HG03280 (cell line): ENCODE data around the gene PTPRD.

ENCODE experiments used
- ATAC-seq: cut with Tn5 transposase; IDR thresholded peaks from one replicate; pipeline ENCODE4 v1.9.1; 2021; ENCODE audit warnings: mild to moderate bottlenecking, moderate library complexity; ENCODE audit not compliant: unreplicated experiment

Gene PTPRD

DNA sequence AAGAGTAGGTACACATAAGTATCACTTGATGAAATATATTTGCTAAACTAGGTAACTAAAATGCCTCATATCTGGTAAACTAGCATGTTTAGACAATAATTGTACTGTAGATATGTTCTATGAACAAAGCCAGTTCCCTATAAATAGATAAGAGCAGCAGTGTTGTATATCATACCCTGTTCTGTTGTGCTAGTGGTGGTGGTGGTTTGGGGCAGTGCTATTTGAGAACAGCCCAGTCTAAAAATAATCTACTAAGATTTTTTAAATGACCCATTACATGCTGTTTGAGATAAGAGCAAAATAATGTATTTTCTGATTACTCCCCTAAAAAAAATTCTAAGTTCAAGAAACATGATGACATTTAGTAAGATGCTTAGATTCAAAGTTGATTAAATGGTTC is 1984.0 kb downstream of the PTPRD start:
- ATAC-seq = no peak

DNA sequence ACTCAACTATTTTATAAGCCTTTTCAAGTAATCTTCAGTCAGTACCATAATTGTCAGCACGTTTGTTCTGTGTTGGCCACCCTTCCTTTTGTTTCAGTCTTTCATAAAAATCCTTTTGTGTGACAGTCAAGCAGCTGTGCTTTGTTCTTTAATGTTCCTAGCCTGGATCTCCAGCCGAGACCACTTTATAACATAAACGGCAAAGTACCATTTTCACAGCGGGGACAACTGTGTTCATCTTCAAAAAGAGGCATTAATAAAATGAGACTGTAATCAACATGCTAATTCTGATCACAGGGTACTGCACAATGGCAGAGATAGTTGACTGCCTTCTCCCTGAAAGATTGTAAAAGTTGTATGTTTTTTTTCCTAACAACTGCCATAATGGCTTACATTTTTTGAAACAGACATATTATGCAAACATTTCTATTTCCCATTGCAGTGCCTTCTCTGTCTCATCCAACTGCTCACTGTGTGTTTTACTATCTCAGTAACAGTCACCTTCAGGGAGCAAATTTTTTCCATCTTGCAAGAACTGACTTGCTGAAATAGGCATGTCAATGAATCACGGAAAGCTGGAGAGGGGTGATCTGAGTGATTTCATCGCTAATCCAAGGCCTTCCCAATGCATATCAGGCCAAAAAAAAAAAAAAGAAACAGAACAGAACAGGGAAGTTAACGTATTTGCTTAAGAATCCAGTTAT is 1984.7 kb downstream of the PTPRD start:
- no peak for ATAC-seq

DNA sequence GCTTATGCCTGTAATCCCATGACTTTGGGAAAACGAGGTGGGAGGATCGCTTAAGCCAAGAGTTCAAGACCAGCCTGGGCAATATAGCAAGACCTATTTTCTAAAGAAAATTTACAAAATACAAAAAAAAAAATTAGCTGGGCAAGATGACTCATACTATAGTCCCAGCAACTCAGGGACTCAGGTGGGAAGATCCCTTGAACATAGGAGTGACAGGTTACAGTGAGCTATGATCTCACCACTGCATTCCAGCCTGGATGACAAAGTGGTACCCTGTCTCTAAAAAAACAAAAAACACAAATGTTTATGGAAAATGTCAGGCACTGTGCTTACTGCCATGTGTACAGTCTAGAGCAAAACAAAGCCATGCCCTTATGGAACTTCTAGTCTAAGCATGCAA is 1989.9 kb downstream of the PTPRD start:
- ATAC-seq = no peak

DNA sequence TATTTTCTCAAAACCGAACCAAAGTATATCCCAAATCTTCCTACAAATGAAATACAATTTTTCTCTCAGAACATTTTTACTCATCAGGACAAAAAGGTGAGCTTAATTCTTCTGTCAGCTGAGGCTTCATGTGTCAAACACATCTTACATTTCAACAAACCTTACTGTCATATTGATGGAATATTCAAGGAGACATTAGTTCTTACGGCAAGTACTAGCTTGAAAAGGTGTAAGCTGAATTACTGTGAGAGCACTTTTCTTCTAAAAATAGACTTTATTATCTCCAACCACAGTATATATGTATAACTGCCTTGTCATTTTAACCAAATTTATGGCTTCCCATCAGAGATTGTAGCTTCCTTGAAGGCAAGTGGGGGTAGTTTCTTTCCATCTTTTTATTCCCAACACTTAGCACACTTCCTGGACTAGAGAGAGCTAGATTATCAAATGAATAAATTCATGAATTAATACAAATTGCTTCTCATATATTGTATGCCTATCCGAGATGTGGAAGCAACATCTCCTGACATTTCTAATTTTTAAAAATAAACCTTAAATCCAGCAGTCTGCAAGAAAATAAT is 1990.5 kb downstream of the PTPRD start:
- ATAC-seq = no peak

DNA sequence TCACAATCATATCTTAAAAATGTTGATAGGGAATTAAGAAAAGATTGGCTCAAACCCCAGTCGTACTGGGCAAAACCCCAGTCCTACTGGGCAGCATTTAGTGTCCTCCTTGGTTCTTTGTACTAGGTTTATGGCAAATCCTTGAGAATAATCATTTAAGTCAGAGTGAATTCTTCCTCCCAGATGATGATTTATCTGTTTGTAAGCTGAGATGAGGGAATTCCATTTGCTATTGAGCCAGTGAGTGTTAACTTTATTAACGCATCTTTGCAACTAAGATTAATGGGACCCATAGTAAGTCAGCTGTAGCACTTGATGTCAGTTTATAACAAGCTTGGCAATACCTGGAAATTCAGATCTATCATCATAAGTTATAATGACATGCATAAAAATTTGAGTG is 1991.4 kb downstream of the PTPRD start:
- no peak for ATAC-seq

DNA sequence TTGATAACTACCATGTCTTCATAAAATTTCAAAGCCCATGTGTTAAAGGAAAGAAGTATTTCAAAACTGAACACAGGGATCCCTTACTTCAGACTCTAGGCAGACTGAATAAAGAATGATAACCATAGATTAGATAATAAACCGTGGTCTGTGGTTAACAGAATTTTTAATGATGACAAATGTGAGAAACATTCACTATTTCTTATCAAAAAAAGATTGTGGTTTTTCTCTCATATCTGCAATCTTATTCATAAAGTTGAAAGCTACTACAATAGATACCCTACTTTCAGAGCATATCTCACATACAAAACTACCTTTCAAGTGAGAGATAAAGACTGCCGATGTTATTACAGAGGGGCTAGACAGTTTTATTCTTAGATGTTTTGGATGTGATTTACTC is 1996.4 kb downstream of the PTPRD start:
- ATAC-seq = no peak

DNA sequence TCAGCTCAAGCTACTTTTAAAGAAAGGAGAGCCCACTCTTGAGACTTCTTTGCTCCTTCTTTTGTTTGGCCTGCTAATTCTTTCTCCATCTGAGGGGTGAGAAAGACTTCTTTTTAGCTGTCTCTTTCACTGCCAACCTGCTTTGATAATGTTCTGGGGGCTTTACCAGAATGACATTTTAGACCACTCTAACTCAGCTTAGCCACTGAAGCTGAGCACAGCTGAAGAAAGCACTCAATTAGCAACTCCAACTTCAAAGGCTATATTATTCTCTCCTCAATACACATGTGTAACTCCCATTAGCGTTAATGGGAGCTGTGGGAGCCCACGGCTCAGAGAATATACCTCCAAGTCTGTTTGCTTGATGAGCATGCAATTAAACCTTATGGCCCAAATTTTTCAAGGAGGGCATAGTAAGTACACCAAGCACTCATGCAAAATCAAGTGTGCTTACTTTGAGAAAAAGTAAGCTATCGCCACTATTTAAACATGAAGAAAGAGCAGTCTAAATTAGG is 1997.8 kb downstream of the PTPRD start:
- no peak for ATAC-seq

DNA sequence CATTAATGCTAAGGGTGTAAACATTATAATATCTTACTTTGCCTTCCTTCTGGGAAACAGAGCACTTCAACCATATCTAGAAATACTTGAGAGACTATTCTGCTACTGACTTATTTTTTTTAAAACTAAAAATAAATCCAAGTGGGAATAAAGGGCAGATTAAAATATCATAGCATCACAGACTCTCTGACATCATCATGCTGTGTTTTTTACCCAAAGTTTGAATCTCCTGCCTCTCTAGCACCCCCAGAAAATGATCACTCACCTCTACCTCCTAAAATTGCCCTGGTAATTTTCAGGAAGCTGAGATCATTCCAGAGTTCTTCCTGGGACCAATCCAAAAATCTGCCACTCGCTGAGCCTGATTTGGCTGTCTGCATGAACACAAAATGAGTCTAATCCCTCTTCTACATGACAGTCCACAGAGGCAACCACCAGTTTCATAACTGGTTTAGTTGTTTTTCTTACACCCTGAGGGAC is 1999.4 kb downstream of the PTPRD start:
- no peak for ATAC-seq

DNA sequence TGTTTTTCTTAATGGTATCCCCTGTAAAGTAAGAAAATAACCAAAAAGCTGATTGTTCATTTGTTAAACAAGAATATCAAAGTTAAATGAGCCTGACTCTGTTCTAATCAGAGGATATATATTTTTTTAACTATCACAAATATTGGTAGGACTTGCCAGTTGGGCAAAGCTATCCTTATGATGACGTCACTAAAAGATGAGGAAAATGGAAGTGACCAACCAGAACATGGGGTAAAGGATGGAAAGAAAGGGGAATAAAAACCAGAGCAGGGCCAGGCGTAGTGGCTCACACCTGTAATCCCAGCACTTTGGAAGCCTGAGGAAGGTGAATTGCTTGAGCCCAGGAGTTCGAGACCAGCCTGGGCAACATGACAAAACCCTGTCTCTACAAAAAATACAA is 2001.6 kb downstream of the PTPRD start:
- ATAC-seq = no peak

DNA sequence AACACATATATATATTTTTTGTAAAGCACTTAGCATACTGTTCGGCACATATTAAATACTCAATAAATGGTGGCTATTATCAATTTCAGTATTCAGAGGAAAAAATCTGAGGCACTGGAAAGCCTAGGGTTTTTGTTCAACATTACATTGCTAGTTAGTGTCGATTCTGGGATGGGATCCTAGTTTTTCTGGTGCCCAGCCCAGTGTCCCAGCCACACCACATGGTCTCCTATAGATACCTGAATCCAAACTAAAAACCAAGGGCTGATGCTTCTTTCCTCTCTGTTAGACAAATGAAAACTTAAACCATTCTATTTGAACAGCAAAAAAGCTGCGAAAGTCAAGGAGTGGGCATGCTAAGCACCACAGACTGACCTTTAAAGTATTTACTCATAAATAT is 2002.5 kb downstream of the PTPRD start:
- no peak for ATAC-seq

DNA sequence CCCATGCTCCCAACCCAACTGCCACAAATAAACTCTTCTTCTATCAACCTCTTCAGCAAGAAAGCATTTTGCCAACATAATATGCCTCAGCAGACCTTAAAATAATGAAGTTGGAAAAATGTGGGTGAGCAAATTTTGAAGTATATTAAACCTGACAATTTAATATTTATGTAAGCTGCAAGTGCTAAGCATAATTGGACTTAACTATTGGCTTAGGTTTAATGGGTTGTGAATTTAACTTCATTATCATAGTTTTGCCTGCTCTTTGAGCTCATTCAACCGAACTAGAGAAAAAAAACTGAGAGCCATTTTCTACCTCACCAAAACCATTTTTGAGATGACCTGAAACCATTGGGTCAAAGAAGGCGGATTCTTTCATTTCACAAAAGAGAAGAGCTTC is 2007.7 kb downstream of the PTPRD start:
- no peak for ATAC-seq

DNA sequence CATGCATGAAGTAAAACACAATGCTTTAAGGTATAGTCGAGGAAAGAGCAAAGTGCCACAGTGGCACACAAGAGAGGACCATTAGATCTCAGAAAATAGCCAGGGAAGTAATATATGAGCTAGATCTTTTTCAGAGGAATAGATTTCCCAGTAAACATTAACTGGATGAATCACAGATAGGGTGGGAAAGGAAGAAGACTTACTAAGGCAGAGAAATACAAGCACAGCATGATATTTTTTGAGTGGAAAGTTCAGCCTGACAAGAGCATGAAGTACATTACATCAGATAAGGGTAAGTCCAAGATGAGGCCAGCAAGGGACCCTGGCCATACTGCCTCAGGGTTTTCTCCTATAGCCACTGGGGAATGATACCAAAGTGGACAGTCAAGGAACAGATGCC is 2008.6 kb downstream of the PTPRD start:
- no peak for ATAC-seq

DNA sequence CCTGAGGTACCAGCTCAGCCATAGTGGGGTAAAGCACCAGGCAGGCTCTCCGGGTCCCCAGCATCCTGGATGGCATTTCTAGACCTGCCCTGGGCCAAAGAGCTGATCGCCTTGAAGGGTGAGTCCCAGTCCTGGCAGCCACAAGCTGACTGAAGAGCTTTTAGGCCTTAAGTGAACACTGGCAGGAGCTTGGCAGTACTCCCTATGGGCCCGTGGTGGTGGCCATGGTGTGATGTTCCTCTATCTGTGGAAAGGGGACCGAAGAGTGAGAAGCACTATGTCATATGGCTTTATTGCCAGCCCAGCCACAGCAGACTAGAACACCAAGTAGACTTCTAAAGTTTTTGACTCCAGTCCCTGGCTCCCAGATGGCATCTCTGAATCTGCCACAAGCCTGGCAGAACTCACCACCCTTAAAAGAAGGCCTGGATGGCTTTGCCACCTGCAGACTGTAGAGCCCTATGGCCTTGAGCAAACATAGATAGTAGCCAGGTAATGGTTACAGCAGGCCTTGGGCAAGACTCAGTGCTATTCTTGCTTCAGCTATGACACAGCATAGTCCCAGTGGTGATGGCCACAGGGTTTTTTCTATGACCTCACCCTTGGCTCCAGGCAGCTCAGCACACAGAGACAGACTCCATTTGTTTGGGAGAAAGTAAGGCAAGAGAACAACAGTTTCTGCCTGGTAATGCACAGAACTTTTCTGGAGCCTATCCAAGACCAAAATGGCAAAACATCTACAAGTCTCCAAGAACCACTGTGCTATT is 2011.7 kb downstream of the PTPRD start:
- no peak for ATAC-seq

DNA sequence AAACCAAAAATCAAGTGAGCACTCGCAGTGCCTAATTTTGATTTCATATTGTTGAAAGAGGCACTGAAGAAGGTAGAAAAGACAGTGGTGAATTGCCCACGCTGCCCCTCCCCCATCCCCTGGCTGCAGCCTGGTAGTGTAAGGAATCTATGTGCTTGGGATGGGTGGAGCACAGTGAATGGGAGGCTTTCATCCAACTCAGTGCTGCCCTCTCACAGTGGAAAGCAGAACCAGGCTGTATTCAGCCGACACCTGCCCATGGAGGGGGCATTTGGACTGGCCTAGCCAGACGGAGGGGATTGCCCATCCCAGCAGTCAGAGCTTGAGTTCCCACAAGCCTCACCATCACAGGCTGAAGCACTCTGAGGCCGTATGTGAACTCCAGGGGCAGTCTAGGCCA is 2012.9 kb downstream of the PTPRD start:
- no peak for ATAC-seq

DNA sequence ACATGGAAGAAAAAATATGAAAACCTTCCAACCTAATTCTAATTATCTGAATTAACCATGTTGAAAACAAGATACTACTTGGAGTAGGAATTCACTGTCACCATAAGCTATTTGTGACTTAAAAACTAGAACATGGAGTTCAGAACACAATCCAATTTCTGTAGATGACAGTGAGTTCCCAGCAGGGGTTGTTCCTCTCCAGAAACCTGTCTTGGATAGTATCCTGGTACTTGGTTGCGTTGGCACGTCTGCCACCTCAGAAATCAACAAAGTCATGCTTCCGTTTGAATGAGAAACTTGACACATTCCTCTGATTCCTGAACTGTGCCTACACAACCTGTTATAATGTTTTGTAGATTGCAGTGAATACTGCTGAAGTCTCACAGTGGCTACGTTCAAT is 2023.3 kb downstream of the PTPRD start:
- ATAC-seq = no peak

DNA sequence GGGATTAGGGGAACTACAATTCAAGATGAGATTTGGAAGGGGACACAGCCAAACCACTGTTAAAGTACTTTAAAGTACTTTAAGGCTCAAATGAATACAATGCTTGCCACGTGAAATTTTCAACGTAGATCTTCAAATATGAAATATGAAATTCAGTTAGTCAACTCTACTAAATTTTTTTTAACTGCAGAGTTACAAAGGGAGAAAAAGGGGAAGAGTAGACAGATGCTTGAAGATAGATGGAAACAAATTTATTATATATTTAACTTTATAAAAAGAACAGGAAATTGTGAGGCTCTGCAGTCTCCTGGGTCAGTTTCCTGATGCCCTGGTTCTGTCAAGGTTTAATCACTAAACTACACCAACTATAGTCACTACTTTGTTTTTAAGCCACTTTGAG is 2027.8 kb downstream of the PTPRD start:
- no peak for ATAC-seq

DNA sequence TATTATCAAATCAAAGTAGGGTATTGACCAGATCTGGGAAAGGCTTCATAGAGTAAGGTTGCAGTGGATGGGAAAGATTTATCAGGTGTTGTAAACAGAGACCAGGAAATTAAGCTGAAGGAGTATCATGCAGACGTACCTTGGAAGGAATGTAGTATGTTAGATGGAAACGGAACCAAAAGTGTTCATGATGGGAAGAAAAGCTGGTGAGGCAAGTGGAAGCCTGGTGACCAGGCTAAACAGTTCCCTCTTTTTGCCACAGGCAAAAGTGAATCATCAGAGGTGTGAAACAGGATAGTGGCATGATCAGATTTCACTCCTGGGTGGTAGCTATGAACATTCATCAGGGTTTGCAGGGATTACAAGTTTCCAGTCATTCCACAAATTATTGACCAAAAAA is 2033.1 kb downstream of the PTPRD start:
- ATAC-seq = no peak

DNA sequence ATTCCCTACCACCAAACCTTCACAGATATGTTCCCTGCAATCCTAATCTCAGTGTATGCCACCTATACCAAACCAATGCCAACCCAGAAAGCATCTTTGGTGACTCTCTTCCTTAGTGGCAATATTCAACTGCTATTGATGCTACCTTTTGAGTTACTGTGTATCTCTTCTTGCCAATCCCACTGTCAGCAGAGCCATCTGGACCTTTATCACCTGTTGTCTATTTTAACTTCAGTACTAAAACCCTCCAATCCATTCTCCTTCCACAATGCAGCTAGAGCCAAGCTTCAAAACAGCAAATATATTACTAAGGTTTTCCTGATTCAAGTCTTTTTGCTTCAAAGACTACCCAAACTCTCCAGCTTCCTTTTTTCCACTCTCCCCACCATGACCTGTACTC is 2036.1 kb downstream of the PTPRD start:
- ATAC-seq = no peak

DNA sequence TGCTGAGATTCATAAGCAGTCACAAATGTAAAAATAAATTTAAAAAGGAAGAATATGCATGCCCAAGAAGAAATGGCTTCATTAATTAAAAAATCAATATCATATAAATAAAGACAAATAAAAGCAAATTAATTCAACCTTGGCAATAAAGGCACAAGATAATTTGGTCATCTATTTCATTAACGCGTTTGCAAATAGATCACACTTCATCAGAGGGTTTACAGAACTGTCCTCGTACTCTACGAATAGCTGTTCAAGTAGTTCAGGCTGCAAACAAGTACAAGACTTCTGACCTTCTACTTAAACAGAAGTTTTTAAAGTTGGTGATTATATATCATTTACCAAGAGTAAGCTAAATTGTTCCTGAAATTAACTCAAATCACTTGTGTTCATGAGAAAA is 2038.0 kb downstream of the PTPRD start:
- no peak for ATAC-seq

DNA sequence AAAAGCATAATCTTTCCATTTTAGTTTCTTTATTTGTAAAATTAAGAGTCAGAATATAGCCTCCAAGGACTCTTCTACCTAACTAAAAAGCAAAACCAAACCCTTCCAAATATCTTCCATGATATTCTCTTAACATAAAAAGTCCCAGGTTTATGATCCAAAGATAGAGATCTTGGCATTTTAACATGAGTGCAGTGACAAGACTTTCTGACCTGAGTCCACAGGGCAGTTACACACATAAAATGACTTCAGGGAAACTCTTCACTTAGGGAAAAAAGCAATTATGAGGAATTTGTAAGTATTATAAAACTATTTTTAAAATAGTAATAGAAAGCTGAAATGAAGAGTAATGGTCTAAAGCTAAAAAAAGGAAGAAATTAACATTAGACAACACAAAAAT is 2040.6 kb downstream of the PTPRD start:
- ATAC-seq = no peak

DNA sequence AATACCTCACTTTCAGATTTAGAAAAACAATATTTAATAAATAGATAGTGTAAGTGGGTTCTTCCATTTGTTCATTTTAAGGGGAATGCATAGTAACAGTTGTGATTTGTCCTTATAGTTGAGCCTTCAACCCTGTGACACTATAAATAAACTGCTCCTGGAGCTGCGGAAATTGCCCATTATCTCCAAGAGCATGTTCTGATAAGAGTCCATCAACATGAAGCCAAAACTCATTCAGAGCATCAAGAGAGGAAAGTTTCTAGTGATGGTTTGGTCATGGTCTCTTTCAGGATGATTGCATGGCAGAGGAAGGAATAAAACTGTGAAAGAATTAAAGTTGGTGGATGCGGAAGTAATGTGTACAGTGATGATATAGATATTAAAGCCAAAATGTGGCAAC is 2041.2 kb downstream of the PTPRD start:
- no peak for ATAC-seq

DNA sequence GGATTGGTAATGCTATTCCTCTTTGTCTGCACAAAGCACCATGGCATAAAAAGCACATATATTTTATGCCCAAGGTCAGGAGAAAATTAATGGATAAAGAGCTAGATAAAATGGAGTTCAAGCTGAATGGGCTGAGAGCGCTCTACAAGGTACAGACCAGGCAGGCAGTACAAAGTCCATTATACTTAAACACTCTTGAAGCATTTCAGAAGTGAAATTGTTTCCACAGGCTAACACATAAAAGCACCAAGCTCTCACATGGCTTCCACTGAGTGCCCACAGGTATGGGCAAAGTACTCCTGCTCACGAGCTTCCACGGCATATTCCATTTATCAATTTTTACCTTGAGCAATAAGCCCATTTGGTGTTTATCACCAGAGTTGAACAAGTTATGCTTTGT is 2042.0 kb downstream of the PTPRD start:
- no peak for ATAC-seq
